ENCODE results near the gene COL5A1.

Gene COL5A1

GRCh38 chr9:134731497-134732391, 90.1 kb downstream of the COL5A1 start:
- DNase-seq, result no peak

GRCh38 chr9:134732392-134733110, 90.9 kb downstream of the COL5A1 start:
- no peak for DNase-seq

GRCh38 chr9:134733480-134734232, 92.1 kb downstream of the COL5A1 start:
- DNase-seq, result no peak

- DNase-seq, result no peak
Measured at GRCh38 chr9:134734270-134734669, 92.7 kb downstream of the COL5A1 start.

- DNase-seq, result no peak
Measured at GRCh38 chr9:134735441-134736175, 94.0 kb downstream of the COL5A1 start.

GRCh38 chr9:134736791-134737497, 95.3 kb downstream of the COL5A1 start:
- DNase-seq, result no peak

- no peak for DNase-seq
Measured at GRCh38 chr9:134737842-134738580, 96.4 kb downstream of the COL5A1 start.

GRCh38 chr9:134738869-134739659, 97.5 kb downstream of the COL5A1 start:
- no peak for DNase-seq

GRCh38 chr9:134739660-134739968, 98.0 kb downstream of the COL5A1 start:
- DNase-seq, result no peak

GRCh38 chr9:134740071-134740470, 98.5 kb downstream of the COL5A1 start:
- DNase-seq, result no peak

- no peak for DNase-seq
Measured at GRCh38 chr9:134741846-134742245, 100.2 kb downstream of the COL5A1 start.

GRCh38 chr9:134742822-134743535, 101.4 kb downstream of the COL5A1 start:
- DNase-seq, result no peak

- no peak for DNase-seq
Measured at GRCh38 chr9:134743853-134744252, 102.2 kb downstream of the COL5A1 start.

GRCh38 chr9:134744385-134745295, 103.0 kb downstream of the COL5A1 start:
- no peak for DNase-seq

GRCh38 chr9:134747951-134748489, 106.4 kb downstream of the COL5A1 start:
- DNase-seq, result no peak

GRCh38 chr9:134748591-134748990, 107.0 kb downstream of the COL5A1 start:
- no peak for DNase-seq

- no peak for DNase-seq
Measured at GRCh38 chr9:134750450-134751155, 109.0 kb downstream of the COL5A1 start.

- DNase-seq, result no peak
Measured at GRCh38 chr9:134751622-134752021, 110.0 kb downstream of the COL5A1 start.

Data from GOT3 (cell line).